IPS DF 6.9 (cell line): ENCODE results near the gene CXCL14.

Experiments
- DNase-seq: peaks from one replicate; pipeline ENCODE4 v3.0.0-alpha.2; 2013; ENCODE audit warnings: low read depth, low spot score
- H3K27ac ChIP-seq: one replicate; pipeline ENCODE4 v1.5.1; 2013; ENCODE audit warnings: low read length, control low read depth
- H3K27me3 ChIP-seq: 2 replicates; pipeline ENCODE4 v1.6.1; 2013; ENCODE audit warnings: mild to moderate bottlenecking, low read length; ENCODE audit not compliant: control insufficient read depth, insufficient read depth
- H3K36me3 ChIP-seq: 2 replicates; pipeline ENCODE4 v1.6.1; 2013; ENCODE audit warnings: low read length; ENCODE audit not compliant: control insufficient read depth, insufficient read depth
- H3K4me1 ChIP-seq: 2 replicates; pipeline ENCODE4 v1.6.1; 2013; ENCODE audit warnings: low read length; ENCODE audit not compliant: control insufficient read depth, insufficient read depth
- H3K4me3 ChIP-seq: 2 replicates; pipeline ENCODE4 v1.5.1; 2013; ENCODE audit warnings: mild to moderate bottlenecking, low read length
- H3K9me3 ChIP-seq: 2 replicates; pipeline ENCODE4 v1.6.1; 2013; ENCODE audit warnings: low read length, inconsistent platforms; ENCODE audit not compliant: control insufficient read depth, insufficient read depth
- WGBS: extraction: QIAGEN DNeasy Blood & Tissue Kit; methylation state at CpG from one replicate; pipeline ENCODE4 v1.1.7; 2013; ENCODE audit warnings: mixed read lengths, missing lambda C conversion rate; ENCODE audit not compliant: insufficient read length, insufficient coverage; 5-methylcytosine and 5-hydroxymethylcytosine counted together

CXCL14 gene

GRCh38 chr5:135584276-135584675, 5.5 kb upstream of the CXCL14 start:
- no peak for DNase-seq
- whole genome bisulfite sequencing, result no CpG with 5 or more reads among the region's 2 CpGs
- 0 out of 2 replicates have a peak, but pooled peaks cover 3% of the 10 kb centered on the region for H3K4me1 ChIP-seq
- peaks cover 8% of the 10 kb centered on the region for H3K27me3 ChIP-seq
- H3K9me3 ChIP-seq, result no peaks in the 10 kb centered on the region
- no peaks in the 10 kb centered on the region for H3K36me3 ChIP-seq
- no peak overlapping the region for H3K27ac ChIP-seq
- H3K4me3 ChIP-seq, result no peak overlapping the region

- H3K4me3 ChIP-seq, result no peak overlapping the region
- H3K9me3 ChIP-seq, result no peaks in the 10 kb centered on the region
- peaks cover 4% of the 10 kb centered on the region; the same call in 1 of the 2 replicates for H3K4me1 ChIP-seq
- H3K27me3 ChIP-seq, result peaks cover 25% of the 10 kb centered on the region
- no peaks in the 10 kb centered on the region for H3K36me3 ChIP-seq
- WGBS, result no CpG with 5 or more reads among the region's 6 CpGs
- H3K27ac ChIP-seq, result no peak overlapping the region
- DNase-seq, result no peak
These were observed 3.4 kb upstream of the CXCL14 start for GRCh38 chr5:135582099-135582781.

- no CpG with 5 or more reads among the region's 21 CpGs for WGBS
These were observed 496 bp downstream of the CXCL14 start for GRCh38 chr5:135578305-135578684.

GRCh38 chr5:135577421-135577820, 1.4 kb downstream of the CXCL14 start:
- no peak for DNase-seq
- WGBS, result no CpG with 5 or more reads among the region's 8 CpGs
- Histone ChIP-seq H3K4me3 (no peak overlapping the region), H3K27me3 (peaks cover 27% of the 10 kb centered on the region), H3K9me3 (no peaks in the 10 kb centered on the region), H3K36me3 (no peaks in the 10 kb centered on the region), H3K4me1 (peaks cover 6% of the 10 kb centered on the region; the same call in 1 of the 2 replicates), H3K27ac (no peak overlapping the region)

More at GRCh38 chr5:135578305-135578684, 496 bp downstream of the CXCL14 start:
- Histone ChIP-seq H3K4me1 (peaks cover 6% of the 10 kb centered on the region; the same call in 1 of the 2 replicates), H3K36me3 (no peaks in the 10 kb centered on the region), H3K9me3 (no peaks in the 10 kb centered on the region), H3K4me3 (peak overlapping the region; percentile 29; the same call in 1 of the 2 replicates), H3K27me3 (peaks cover 27% of the 10 kb centered on the region), H3K27ac (no peak overlapping the region)
- DNase-seq, result no peak

- no peak overlapping the region for H3K4me3 ChIP-seq
- H3K36me3 ChIP-seq, result no peaks in the 10 kb centered on the region
- H3K27ac ChIP-seq, result no peak overlapping the region
- peaks cover 27% of the 10 kb centered on the region for H3K27me3 ChIP-seq
- H3K9me3 ChIP-seq, result no peaks in the 10 kb centered on the region
- WGBS, result no CpG with 5 or more reads among the region's 6 CpGs
- DNase-seq, result no peak
- H3K4me1 ChIP-seq, result peaks cover 6% of the 10 kb centered on the region; the same call in 1 of the 2 replicates
These were observed 2.7 kb downstream of the CXCL14 start for GRCh38 chr5:135576075-135576599.

- Histone ChIP-seq H3K4me3 (no peak overlapping the region), H3K9me3 (no peaks in the 10 kb centered on the region)
- no CpG with 5 or more reads among the region's 10 CpGs for WGBS
These were observed 4.3 kb downstream of the CXCL14 start for GRCh38 chr5:135574493-135574892.

GRCh38 chr5:135571902-135572301, 6.9 kb downstream of the CXCL14 start:
- Histone ChIP-seq H3K27me3 (no peaks in the 10 kb centered on the region; the same call in 1 of the 2 replicates), H3K4me1 (0 out of 2 replicates have a peak, but pooled peaks cover 3% of the 10 kb centered on the region), H3K36me3 (no peaks in the 10 kb centered on the region), H3K4me3 (no peak overlapping the region), H3K9me3 (no peaks in the 10 kb centered on the region), H3K27ac (no peak overlapping the region)
- DNase-seq, result no peak
- no CpG with 5 or more reads among the region's 9 CpGs for WGBS

More at GRCh38 chr5:135574493-135574892, 4.3 kb downstream of the CXCL14 start:
- Histone ChIP-seq H3K36me3 (no peaks in the 10 kb centered on the region), H3K27ac (no peak overlapping the region), H3K4me1 (peaks cover 7% of the 10 kb centered on the region; the same call in 1 of the 2 replicates), H3K27me3 (peaks cover 21% of the 10 kb centered on the region)
- DNase-seq, result no peak

GRCh38 chr5:135571066-135571609, 7.7 kb downstream of the CXCL14 start:
- no CpG with 5 or more reads among the region's 10 CpGs for WGBS
- H3K4me3 ChIP-seq, result no peak overlapping the region

GRCh38 chr5:135570453-135570764, 8.4 kb downstream of the CXCL14 start:
- no peak overlapping the region for H3K4me3 ChIP-seq
- peaks cover 7% of the 10 kb centered on the region; the same call in 1 of the 2 replicates for H3K4me1 ChIP-seq
- H3K9me3 ChIP-seq, result no peaks in the 10 kb centered on the region
- H3K27ac ChIP-seq, result no peak overlapping the region
- H3K36me3 ChIP-seq, result no peaks in the 10 kb centered on the region
- DNase-seq, result no peak
- no CpG with 5 or more reads among the region's 3 CpGs for WGBS
- H3K27me3 ChIP-seq, result no peaks in the 10 kb centered on the region; the same call in 1 of the 2 replicates

More at GRCh38 chr5:135571066-135571609, 7.7 kb downstream of the CXCL14 start:
- Histone ChIP-seq H3K36me3 (no peaks in the 10 kb centered on the region), H3K9me3 (no peaks in the 10 kb centered on the region), H3K27me3 (no peaks in the 10 kb centered on the region), H3K4me1 (0 out of 2 replicates have a peak, but pooled peaks cover 1% of the 10 kb centered on the region), H3K27ac (no peak overlapping the region)
- DNase-seq, result no peak

- Histone ChIP-seq H3K4me1 (peaks cover 8% of the 10 kb centered on the region; the same call in 1 of the 2 replicates), H3K36me3 (no peaks in the 10 kb centered on the region), H3K9me3 (no peaks in the 10 kb centered on the region), H3K27ac (no peak overlapping the region), H3K27me3 (no peaks in the 10 kb centered on the region; the same call in 1 of the 2 replicates), H3K4me3 (no peak overlapping the region)
- no peak for DNase-seq
- WGBS, result no CpG with 5 or more reads among the region's 10 CpGs
These were observed 8.9 kb downstream of the CXCL14 start for GRCh38 chr5:135569755-135570452.
